Stimulated activated CD4-positive, alpha-beta T cell treated with anti-CD3 and anti-CD28 coated beads, Interleukin-1b, Interleukin-23, amount 100 ng/mL, for 24 hours (primary cell): ENCODE measurements around the gene PRRX1.

ENCODE experiments used
- DNase-seq, 4 experiments: peaks; one replicate each; pipeline ENCODE4 v3.0.0-alpha.2; 2020; ENCODE audit warnings: low read depth in 4 of 4, low spot score in 1 of 4

Gene PRRX1

DNA sequence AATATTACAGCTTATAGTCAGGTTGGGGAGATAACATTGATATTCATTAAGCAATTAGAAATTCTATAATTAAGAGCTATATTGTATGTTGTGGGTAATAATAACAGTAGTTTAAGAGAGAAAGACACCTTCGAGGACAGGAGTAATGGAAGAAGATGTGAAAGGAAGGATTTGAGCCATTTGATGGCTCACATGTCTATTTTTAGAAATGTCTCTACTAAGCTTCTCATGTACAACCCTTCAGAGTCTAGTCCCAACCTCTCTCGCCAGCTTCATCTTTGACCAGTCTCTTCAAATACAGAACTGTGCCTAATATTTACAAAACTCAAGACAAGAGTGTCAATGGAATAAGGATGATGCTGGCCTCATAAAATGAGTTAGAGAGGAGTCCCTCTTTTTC is 95.1 kb downstream of the PRRX1 start:
- DNase-seq: no peak

DNA sequence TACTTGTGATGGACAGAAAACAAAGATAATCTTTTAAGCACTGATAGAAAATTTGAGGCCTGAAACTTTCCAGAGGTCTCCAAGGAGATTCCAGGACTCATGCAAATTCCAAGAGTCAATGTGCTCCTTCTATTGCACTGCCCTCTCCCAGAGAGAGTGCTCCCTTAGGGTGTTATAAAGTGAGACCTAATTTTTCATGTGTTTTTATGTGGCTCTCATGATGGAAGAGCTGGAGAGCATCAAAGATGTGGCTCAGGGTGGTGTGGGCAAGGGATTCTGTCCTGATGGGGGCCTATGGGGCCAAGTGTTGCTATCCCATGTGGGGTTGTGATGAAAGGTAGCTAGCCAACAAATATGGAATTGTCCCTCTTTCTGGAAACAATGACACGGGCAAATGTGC is 101.3 kb downstream of the PRRX1 start:
- no peak for DNase-seq

DNA sequence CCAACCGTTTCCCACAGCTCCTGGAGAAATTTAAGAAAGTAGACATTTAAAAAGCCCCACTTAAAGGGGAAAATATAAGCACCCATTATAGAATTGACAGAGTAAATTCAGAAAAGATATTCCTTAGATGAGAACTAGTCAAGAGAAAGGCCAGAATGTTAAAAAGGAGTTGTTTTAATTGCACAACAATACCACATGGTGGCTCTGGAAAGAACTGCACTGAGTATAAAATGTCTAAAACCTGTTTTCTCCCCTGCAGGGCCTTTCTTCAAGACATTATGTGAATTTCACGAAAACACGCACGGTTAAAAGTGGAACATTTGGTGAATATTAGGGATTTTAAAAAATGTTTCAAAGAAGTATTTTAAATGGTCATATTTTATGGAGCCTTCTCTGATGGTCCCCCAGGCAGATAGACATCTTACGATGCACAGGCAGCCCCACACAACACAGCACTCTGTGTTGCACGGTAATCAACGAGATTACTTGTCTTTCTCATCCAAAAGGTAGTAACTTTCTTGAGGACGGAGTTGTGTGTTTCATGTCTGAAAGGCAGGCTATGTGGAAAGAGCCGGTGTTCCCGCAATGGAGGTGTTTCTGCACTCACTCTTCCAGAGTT is 101.9 kb downstream of the PRRX1 start:
- no peak for DNase-seq

DNA sequence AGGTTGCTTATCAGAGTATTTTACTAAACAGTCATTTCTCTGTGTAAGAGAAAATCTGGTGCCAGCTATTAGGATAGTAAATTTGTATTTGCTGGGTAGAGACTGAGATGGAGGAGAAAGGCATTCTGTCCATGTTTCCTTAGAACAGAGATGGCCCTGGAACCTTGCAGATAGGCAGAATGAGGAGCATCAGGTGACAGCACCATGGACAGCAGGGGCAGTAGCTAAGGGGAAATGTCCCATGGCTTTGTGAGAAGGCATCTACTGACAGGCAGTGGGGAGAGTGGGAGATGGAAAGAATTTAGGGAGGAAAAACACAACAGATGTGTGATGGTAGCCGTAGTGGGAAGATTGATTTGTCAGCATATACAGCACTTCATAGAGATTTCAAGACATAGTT is 105.0 kb downstream of the PRRX1 start:
- DNase-seq: no peak

GRCh38 chr1:170769691-170770090 is 105.8 kb downstream of the PRRX1 start:
- no peak for DNase-seq

- no peak for DNase-seq
Measured at GRCh38 chr1:170770254-170770653, 106.3 kb downstream of the PRRX1 start.

GRCh38 chr1:170776252-170776651 is 112.3 kb downstream of the PRRX1 start:
- DNase-seq: no peak

DNA sequence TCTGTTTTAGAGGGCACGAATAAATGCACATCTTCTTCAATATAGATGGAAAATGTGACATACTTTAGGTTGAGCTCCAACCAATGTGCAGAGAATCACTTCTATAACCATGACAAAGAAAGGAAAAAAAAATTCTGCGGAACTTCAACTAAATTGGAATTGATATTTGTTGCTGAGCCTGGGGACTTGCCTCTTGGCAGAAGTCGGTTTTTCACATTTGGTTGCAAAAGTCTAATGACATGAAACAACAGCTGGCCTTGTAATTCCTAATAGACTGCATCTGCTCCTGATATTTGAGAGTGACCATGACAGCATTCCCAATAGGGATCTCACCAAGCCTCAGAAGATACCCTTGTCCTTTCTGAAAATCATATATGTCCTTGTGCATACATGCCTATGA is 112.8 kb downstream of the PRRX1 start:
- DNase-seq: no peak
